GM19239 (cell line): ENCODE measurements around the gene GPR152.
"Not testable (repeated sequence)": the region's sequence is repeated elsewhere in the genome, so short reads cannot be mapped to it uniquely, and the experiment has no call there.

Source experiments
- DNase-seq: peaks from one replicate; pipeline ENCODE4 v3.0.0; 2011; ENCODE audit warnings: low spot score; ENCODE audit not compliant: insufficient read length
- FAIRE-seq: peaks from 2 replicates; lab custom pipeline; 2011; peaks lifted over from hg19 to GRCh38; lab: Jason Lieb, UNC

Gene GPR152

GRCh38 chr11:67431346-67432249 lies 20.9 kb downstream of the GPR152 start:
- no peak for FAIRE-seq
- no peak for DNase-seq

- no peak for DNase-seq
- FAIRE-seq: no peak
Measured at GRCh38 chr11:67429722-67430121, 22.8 kb downstream of the GPR152 start.

GRCh38 chr11:67429038-67429668 lies 23.4 kb downstream of the GPR152 start:
- DNase-seq: no peak
- no peak for FAIRE-seq

GRCh38 chr11:67428052-67429001 lies 24.2 kb downstream of the GPR152 start, which contains the start of gene RPS6KB2:
Gene RPS6KB2 (plus strand): TSS chr11:67428494. CDS start chr11:67428546, 52 bp downstream.
- DNase-seq: peak; percentile 99
- FAIRE-seq: peak; percentile 99

GRCh38 chr11:67427364-67427859 lies 25.1 kb downstream of the GPR152 start:
- FAIRE-seq: not testable (repeated sequence)

GRCh38 chr11:67423891-67424613 lies 28.5 kb downstream of the GPR152 start:
- FAIRE-seq (no peak), DNase-seq (no peak)

More at GRCh38 chr11:67427364-67427859, 25.1 kb downstream of the GPR152 start:
- DNase-seq: not testable (repeated sequence)

- FAIRE-seq (no peak), DNase-seq (no peak)
Measured at GRCh38 chr11:67423466-67423865, 29.1 kb downstream of the GPR152 start.

- FAIRE-seq (no peak), DNase-seq (no peak)
Measured at GRCh38 chr11:67422891-67423290, 29.6 kb downstream of the GPR152 start.

GRCh38 chr11:67421430-67422031 lies 31.0 kb downstream of the GPR152 start:
- DNase-seq: no peak
- no peak for FAIRE-seq

- peak; percentile 82 for FAIRE-seq
Measured at GRCh38 chr11:67420646-67421429, 31.7 kb downstream of the GPR152 start.

GRCh38 chr11:67420147-67420645 lies 32.3 kb downstream of the GPR152 start:
- DNase-seq (no peak), FAIRE-seq (peak; percentile 23)

More at GRCh38 chr11:67420646-67421429, 31.7 kb downstream of the GPR152 start:
- DNase-seq: peak; percentile 99

GRCh38 chr11:67419325-67420049 lies 33.0 kb downstream of the GPR152 start:
- FAIRE-seq (no peak), DNase-seq (no peak)

- DNase-seq (no peak), FAIRE-seq (no peak)
Measured at GRCh38 chr11:67418476-67419281, 33.9 kb downstream of the GPR152 start.

GRCh38 chr11:67417425-67417824 lies 35.1 kb downstream of the GPR152 start:
- FAIRE-seq: no peak

GRCh38 chr11:67416416-67417335 lies 35.9 kb downstream of the GPR152 start:
- DNase-seq (no peak), FAIRE-seq (no peak)

More at GRCh38 chr11:67417425-67417824, 35.1 kb downstream of the GPR152 start:
- DNase-seq: no peak
